IPS-15b (cell line): Measurements from ENCODE around the gene MAT2B.

ENCODE experiments used
- H3K27me3 ChIP-seq: one replicate; pipeline ENCODE4 v1.6.1; 2013; ENCODE audit warnings: low read length; ENCODE audit not compliant: control insufficient read depth, insufficient read depth
- H3K36me3 ChIP-seq: one replicate; pipeline ENCODE4 v1.6.1; 2013; ENCODE audit warnings: low read length; ENCODE audit not compliant: control insufficient read depth, insufficient read depth
- H3K4me1 ChIP-seq: one replicate; pipeline ENCODE4 v1.6.1; 2013; ENCODE audit warnings: mild to moderate bottlenecking, low read length; ENCODE audit not compliant: control insufficient read depth, insufficient read depth
- H3K4me3 ChIP-seq: one replicate; pipeline ENCODE4 v1.5.1; 2013; ENCODE audit warnings: low read depth, low read length
- H3K9ac ChIP-seq: one replicate; pipeline ENCODE4 v1.6.1; 2013; ENCODE audit warnings: low read depth, mild to moderate bottlenecking, low read length
- H3K9me3 ChIP-seq: one replicate; pipeline ENCODE4 v1.6.1; 2013; ENCODE audit warnings: mild to moderate bottlenecking, low read length; ENCODE audit not compliant: control insufficient read depth, insufficient read depth

The MAT2B gene

DNA sequence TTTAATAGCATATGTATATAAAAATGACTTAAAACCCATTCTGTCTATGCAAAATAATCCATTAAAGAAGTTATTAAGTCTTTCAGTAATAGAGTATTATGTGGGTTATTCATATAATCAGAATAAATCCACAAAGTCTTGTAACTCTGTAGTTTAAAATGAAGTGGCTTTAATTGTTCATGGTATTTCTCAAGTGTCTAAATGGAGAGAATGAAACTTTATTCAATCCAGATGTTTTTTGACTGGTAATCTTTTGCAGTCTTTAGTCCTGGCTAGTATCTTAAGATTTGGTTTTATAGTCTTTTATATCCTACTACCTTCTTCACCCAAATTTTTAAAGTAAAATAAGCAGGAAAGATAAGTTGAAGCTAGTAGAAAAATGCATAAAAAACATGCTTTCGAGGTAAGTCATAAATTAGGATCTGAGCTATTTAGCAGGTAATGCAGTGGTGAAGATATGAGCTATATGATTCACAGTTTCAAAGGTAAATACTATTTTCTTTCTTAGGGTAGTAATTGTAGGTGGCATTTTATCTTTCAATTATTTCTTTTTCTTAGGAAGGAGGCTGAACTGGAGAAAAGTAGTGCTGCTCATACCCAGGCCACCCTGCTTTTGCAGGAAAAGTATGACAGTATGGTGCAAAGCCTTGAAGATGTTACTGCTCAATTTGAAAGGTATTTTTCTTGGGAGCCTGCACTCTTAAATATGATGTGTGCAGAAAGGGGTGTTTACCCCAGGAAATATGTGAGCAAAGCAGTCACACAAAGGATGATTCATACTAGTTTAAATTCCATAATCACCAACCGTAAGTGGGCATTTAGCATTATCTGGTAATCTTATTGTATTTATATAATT, 27.1 kb upstream of the MAT2B start:
- Histone ChIP-seq H3K4me1 (no peaks in the 10 kb centered on the region), H3K4me3 (no peak overlapping the region), H3K27me3 (no peaks in the 10 kb centered on the region), H3K9me3 (no peaks in the 10 kb centered on the region), H3K36me3 (peaks cover 10% of the 10 kb centered on the region), H3K9ac (no peak overlapping the region)

DNA sequence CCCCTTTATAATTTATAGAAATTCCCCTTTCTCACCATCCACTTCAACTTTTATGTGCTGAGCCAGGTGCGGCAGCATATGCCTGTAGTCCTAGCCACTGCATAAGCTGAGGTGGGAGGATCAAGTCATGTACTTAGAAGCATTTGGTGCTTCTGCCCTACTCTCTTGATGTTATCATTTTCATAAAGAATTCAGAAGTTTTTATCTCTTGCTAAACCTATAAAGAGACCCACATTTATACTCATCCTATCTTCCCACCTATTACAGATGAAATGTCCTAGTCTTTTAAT, 26.5 kb upstream of the MAT2B start:
- Histone ChIP-seq H3K4me1 (no peaks in the 10 kb centered on the region), H3K9me3 (no peaks in the 10 kb centered on the region), H3K9ac (no peak overlapping the region), H3K36me3 (peaks cover 10% of the 10 kb centered on the region), H3K27me3 (no peaks in the 10 kb centered on the region), H3K4me3 (no peak overlapping the region)

DNA sequence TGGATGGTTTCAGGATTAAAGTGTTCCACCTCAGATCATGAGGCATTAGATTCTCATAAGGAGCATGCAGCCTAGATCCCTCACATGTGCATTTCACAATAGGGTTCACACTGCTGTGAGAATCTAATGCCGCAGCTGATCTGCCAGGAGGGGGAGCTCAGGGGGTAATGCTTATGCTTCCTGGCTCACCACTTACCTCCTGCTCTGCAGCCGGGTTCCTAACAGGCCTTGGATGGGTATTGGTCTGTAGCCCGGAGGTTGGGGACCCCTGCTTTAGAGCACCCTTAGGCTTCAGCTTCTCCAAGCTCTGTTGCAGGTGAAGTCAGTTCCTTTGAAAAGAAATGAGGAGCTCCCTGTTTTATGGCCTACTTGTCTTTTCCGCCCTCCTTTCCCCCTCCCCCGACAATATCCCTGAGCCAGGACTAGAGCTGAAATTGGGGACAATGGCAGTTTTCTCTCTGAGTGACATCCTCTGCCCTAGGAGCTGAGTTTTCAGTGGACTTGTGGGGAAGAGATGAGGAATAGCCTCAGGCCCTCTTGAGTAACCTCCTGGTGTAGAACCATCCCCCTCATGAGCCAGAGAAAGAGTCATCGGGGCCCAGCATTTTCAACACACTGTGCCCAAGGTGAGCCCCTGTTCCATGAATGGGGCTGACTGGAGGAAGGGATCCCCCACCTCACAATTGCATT, 16.2 kb upstream of the MAT2B start:
- Histone ChIP-seq H3K27me3 (no peaks in the 10 kb centered on the region), H3K36me3 (peaks cover 5% of the 10 kb centered on the region), H3K4me1 (peaks cover 2% of the 10 kb centered on the region), H3K4me3 (no peak overlapping the region), H3K9ac (no peak overlapping the region), H3K9me3 (peaks cover 4% of the 10 kb centered on the region)

DNA sequence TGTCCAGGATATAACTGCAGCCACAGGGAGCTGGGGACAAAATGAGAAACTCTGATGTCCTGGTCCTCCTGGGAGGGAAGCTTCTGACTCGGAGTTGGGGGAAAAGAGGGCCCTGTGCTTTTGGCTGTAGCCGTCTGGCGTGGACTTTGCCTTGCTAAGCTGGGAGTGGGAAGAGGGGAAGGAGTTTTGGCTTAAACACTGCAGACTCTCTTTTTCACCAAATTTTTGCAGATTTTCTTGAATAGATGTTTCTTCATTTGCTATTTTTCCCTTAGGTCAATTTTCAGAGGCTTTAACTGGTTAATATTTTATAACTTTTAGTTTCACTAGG, 15.7 kb upstream of the MAT2B start:
- Histone ChIP-seq H3K27me3 (no peaks in the 10 kb centered on the region), H3K4me1 (peaks cover 2% of the 10 kb centered on the region), H3K36me3 (peaks cover 5% of the 10 kb centered on the region)

DNA sequence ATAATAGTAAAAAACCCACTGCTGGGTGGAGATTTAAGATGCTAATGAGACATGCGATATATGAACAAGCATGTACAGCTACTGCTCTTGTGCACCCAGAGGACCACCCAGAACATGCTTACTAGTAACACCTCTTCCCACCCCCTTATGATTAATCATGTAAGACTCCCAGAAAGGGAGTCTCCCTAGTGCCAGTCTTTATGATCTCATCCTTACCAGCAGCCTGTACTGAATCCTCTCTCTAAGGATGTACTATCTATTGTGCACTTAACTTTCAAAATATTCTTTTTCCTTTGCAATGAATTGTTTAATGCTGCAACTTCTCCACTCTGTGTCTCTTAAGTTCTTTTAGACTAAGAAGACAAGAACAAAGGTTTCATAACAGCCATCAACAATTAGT, 9.1 kb upstream of the MAT2B start:
- Histone ChIP-seq H3K9me3 (no peaks in the 10 kb centered on the region), H3K4me3 (no peak overlapping the region), H3K27me3 (no peaks in the 10 kb centered on the region), H3K36me3 (peaks cover 5% of the 10 kb centered on the region), H3K9ac (no peak overlapping the region), H3K4me1 (no peaks in the 10 kb centered on the region)

More for the DNA sequence above, 15.7 kb upstream of the MAT2B start:
- no peak overlapping the region for H3K4me3 ChIP-seq
- H3K9ac ChIP-seq = no peak overlapping the region
- peaks cover 4% of the 10 kb centered on the region for H3K9me3 ChIP-seq

DNA sequence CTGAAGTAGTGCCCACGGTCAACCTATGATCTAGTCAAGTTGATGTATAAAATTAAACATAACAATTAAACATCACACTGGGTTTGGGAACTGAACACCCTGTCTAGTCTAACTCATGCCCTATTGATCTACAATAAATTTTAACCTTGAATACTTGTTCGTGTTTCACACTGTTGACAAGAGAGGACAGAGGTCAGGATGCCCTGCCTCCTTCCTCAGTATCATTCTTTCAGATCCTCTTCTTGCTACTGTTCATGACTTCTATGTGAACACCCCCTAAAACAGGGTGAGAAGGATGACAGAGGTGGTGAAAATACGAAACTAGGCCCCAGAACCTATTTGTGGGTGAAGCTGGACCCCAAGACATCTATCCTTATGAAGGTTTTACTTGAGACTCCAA, 8.1 kb upstream of the MAT2B start:
- H3K27me3 ChIP-seq = no peaks in the 10 kb centered on the region
- H3K4me1 ChIP-seq = peaks cover under 1% of the 10 kb centered on the region
- H3K9ac ChIP-seq = no peak overlapping the region
- H3K36me3 ChIP-seq = peaks cover 5% of the 10 kb centered on the region
- H3K9me3 ChIP-seq = no peaks in the 10 kb centered on the region
- H3K4me3 ChIP-seq = no peak overlapping the region

DNA sequence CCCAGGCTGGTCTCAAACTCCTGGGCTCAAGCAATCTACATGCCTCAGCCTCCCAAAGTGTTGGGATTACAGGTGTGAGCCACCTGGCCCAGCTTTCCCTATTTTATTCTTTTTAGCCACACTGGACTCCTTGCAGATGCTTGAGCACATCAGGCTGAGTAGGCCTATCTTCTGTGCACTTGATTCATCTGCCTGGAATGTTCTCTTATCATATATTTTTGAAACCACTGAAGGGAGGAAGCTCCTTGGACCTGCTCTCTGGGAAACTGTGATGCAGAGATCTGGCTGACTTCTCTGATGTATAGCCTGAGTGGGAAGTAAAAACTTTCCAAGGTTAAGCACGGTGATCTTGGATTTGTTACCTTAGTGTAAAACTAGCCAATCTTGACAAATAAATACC, 6.5 kb upstream of the MAT2B start:
- Histone ChIP-seq H3K27me3 (no peaks in the 10 kb centered on the region), H3K36me3 (no peaks in the 10 kb centered on the region), H3K9me3 (no peaks in the 10 kb centered on the region), H3K9ac (no peak overlapping the region), H3K4me3 (no peak overlapping the region), H3K4me1 (peaks cover 7% of the 10 kb centered on the region)

DNA sequence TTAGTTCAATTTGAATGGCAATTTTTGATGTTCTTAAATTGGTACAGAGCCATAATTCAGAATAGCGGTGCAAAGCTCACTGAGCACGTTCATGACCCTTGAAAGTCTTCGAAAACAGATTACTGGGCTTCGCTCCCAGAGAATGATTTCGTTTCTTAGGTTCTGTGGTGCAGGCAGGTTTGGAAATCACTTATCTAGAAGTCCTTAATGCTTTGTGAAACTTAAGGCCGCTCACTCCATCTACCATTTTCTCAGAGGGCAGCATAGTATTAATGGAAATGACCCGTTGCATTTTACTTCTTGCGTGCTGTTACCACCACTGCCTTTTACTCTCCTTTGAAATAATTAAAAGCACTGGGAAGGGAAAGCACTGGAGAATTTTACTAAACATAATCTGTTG, 2.9 kb upstream of the MAT2B start:
- H3K9me3 ChIP-seq = no peaks in the 10 kb centered on the region
- peaks cover 7% of the 10 kb centered on the region for H3K4me1 ChIP-seq
- H3K36me3 ChIP-seq = no peaks in the 10 kb centered on the region
- peak overlapping the region; percentile 12 for H3K9ac ChIP-seq
- H3K4me3 ChIP-seq = peak overlapping the region; percentile 67
- no peaks in the 10 kb centered on the region for H3K27me3 ChIP-seq

DNA sequence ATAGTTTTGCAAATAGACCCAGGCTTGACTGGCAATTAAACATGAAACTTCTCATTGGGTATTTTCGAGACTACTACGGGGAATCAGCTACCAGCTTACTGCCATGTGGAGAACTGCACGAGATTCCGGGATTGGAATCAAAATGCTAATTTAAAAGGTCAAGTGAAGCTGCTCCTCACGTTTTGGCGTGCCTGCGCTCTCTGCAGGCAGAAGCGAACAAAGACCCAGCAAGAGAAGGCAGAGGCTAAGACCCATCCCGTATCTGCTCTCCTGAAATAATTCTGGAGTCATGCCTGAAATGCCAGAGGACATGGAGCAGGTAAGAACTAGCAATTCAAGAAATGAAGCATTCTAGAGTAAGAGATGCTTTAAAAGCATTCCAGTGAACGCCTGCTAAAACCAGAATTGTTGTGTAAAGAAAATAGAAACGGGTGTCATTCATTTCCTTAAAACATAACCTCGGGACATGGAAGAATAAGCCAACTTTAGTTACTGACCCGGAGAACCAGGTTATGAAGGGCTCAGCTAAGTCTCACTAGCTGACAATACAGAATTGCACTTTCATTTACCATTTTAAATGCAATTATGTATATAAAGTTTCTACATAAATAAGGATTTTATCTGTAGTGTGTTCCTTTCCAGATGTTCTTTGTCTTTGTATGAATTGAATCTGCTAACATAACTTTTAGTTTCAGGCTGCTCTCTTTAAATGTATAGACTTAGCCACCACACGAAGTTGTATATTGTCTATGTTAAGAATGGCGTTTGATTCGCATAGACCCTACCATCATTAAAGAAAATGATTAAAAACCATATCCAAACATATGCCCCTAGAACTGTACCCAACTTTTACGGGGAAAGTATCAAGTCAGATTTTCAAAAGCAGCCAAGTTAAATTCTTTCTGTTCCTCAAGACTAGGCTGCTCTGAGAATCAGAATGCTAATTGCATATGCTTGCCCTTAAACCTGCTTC, 2.0 kb upstream of the MAT2B start:
- Histone ChIP-seq H3K27me3 (no peaks in the 10 kb centered on the region), H3K9ac (peak overlapping the region; percentile 98), H3K36me3 (no peaks in the 10 kb centered on the region), H3K9me3 (no peaks in the 10 kb centered on the region), H3K4me1 (peaks cover 9% of the 10 kb centered on the region), H3K4me3 (peak overlapping the region; percentile 67)

DNA sequence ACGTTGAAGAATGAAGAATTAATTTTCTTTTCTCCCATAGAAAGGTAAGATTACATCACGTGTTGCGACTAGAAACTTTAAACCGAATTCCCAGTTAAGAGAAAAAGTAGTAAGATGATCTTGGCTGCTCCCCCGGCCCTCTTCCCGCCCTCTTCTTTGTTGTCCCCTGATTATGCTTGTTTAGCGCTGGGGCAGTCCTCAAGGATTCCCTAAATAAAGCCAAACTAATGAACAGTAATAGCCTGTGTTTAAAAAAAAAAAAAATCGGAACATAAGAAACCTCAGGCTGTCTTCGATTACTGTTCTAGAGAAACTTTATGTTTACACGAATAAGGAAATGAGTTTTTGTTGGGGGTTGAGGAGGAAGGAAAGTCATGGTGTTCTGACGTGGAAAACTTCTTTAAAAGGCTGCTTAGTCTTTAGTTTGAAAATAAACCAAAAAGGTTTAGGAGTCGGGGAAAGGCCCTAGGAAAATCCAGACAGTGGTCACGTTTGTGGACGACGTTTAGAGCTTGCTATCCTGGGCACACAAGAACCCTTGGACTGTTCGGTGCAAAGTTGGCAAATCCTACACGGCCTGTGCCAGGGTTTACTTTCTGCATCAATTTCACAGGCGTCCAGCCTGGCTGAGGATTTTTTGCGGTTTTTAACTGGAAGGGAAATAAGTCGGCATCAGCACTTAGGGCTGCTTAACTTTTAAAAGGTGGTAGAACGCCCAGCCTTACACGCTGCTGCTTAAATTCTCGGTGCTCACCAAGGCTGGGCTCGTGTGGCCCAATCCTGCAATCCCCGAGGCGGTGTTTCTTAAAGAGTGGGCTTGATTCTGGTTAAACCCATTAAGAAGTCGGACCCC, 1.1 kb upstream of the MAT2B start:
- Histone ChIP-seq H3K4me3 (peak overlapping the region; percentile 67), H3K9ac (peak overlapping the region; percentile 98), H3K27me3 (no peaks in the 10 kb centered on the region), H3K4me1 (peaks cover 9% of the 10 kb centered on the region), H3K9me3 (no peaks in the 10 kb centered on the region), H3K36me3 (no peaks in the 10 kb centered on the region)

DNA sequence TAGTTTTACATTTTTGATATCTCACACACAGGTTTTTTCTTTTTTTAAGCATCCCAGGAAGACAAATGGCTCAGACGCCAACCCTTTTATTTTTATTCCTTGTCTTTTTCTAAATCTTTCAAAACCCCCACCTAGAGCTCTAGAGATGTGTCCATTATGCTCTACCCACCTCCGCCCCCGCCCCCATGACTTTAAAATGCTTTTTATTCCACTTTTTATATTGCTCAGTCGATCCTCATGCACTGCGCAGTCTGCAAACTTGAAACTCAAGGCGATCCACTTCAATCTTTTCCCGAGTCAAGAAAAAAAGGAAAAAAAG, 411 bp upstream of the MAT2B start:
- Histone ChIP-seq H3K9me3 (no peaks in the 10 kb centered on the region), H3K27me3 (no peaks in the 10 kb centered on the region), H3K4me3 (peak overlapping the region; percentile 67), H3K36me3 (no peaks in the 10 kb centered on the region), H3K9ac (peak overlapping the region; percentile 98), H3K4me1 (peaks cover 12% of the 10 kb centered on the region)
